GM12873 (cell line): ENCODE measurements around the gene HCK.

Source experiments
- TF ChIP-seq, protein P1 (sequence below): IDR thresholded peaks from 2 replicates; pipeline ENCODE4 v1.5.1; 2012; ENCODE audit warnings: low read depth, mild to moderate bottlenecking, moderate library complexity, low read length, control low read depth; ENCODE audit not compliant: insufficient read depth; ENCODE audit errors: missing control alignments

The HCK gene

DNA sequence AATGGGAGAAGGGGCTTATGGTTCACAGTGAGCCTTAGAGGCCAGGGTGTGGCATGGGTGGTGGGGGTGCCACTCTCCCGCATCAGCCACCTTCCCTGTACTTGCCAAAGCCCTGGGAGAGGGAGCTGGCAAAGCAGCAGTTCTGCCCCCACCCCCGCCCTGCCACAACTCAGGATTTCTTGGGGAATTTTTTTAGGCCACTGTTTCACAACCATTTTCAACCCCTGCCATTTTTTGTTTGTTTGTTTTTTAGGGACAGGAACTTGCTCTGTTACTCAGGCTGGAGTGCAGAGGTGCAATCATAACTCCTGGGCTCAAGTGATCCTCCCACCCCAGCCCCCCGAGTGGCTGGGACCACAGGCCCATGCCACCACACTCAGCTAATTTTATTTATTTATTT, 35.0 kb downstream of the HCK start:
- TF ChIP-seq, protein P1, sequence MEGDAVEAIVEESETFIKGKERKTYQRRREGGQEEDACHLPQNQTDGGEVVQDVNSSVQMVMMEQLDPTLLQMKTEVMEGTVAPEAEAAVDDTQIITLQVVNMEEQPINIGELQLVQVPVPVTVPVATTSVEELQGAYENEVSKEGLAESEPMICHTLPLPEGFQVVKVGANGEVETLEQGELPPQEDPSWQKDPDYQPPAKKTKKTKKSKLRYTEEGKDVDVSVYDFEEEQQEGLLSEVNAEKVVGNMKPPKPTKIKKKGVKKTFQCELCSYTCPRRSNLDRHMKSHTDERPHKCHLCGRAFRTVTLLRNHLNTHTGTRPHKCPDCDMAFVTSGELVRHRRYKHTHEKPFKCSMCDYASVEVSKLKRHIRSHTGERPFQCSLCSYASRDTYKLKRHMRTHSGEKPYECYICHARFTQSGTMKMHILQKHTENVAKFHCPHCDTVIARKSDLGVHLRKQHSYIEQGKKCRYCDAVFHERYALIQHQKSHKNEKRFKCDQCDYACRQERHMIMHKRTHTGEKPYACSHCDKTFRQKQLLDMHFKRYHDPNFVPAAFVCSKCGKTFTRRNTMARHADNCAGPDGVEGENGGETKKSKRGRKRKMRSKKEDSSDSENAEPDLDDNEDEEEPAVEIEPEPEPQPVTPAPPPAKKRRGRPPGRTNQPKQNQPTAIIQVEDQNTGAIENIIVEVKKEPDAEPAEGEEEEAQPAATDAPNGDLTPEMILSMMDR: no peak

GRCh38 chr20:32088759-32089158, 36.7 kb downstream of the HCK start:
- TF ChIP-seq, protein P1: no peak

DNA sequence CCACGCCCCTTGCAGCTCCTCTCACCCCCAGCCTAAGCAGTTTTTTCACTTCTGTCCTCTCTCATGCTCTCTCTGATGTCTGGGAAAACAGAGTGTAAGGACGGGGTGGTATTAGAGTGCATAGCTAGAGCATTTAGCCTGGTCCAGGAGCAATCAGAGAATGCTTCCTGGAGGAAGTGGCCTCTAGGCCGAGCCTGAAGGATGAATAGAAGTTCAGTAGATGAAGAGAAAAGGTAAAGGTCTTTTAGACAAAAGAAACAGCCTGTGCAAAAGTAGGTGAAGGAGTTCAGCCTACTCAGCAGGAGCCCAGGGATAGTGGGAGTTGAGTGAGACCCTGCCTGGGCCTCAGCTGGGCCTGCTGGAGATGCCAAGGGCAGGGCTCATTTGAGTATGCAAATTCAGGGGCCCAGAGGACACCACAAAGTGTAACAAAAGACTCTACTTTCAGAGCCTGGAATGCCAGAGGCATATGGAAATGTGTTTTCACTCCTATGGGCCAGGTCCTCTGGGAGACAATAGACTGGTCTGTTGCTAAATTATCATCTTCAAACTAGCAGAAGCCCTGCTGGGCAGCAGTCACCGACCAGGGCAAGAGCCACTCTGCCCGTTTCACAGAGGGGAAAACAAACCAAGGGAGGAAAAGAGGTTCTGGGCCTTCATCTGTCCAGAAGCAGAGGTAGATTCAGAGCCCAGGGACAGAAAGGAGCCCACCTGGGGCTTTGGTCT, 37.8 kb downstream of the HCK start:
- TF ChIP-seq, protein P1: no peak

- TF ChIP-seq, protein P1: peak; percentile 92
Measured at GRCh38 chr20:32091888-32092346, 39.9 kb downstream of the HCK start.

DNA sequence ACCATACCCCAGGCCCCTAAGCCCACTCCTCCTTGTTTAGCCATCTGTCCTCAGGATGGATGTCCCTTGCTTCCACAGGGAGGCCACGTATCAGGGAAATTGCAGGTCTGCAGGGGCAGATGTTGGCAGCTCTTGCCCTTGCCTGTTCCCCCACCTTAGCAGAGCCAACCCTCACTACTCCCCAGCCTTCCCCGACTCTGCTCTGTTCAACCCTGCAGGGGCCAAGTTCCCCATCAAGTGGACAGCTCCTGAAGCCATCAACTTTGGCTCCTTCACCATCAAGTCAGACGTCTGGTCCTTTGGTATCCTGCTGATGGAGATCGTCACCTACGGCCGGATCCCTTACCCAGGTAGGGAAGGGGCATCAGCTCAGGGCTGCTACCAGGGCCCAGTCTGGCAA, 46.7 kb downstream of the HCK start:
- TF ChIP-seq, protein P1: no peak

- TF ChIP-seq, protein P1: no peak
Measured at GRCh38 chr20:32108814-32109391, 56.9 kb downstream of the HCK start.

DNA sequence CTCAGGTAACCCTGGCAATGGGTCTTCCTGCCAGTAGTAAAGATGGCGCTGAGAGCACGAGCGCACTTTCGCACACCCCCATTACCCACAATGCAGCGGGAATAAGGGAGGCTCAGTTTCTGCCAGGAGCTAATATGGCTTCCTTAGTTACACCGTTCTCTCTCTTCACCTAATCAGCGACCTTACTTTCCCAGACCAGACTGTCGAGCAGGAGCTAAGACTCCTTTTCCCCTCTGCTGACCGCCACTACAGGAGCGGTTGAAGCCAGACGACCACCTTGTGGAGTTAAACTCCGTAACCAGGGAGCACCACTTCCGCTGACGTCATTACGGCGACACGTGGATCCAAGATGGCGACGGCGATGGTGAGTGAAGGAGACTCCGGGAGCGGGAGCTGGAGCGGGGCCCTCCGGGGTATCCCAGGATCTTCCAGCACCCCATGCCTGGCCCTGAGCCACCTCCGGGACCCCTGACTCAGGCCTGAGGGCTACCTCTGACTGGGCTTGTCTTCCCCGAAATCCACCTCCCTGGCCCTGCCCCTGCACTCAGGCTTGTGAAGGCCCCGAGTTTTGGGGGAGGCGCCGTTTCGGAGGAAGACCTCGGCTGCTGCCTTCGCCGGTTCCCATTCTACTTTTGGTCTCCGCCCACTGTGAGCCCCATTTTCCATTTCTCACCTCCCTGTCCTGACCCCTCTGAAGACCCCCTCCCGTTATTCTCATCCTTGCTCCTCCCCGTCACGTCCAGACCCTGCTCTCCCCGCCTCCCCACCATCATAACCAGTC, 57.5 kb downstream of the HCK start, which contains the start of gene TM9SF4:
TSS of gene TM9SF4 (plus strand) at position 323 of the 781 bp plus-strand sequence. CDS start at position 350, 27 bp downstream.
- TF ChIP-seq, protein P1: no peak
